ENCODE data around the gene MAOB.

- TF ChIP-seq GATA3 (IDR thresholded peaks at IDR 0.05; ENCODE audit: low read depth, low read length) (no peak), GATA2 (IDR thresholded peaks at IDR 0.05; ENCODE audit: low read depth, low read length) (no peak)
Observed at GRCh38 chrX:43878906-43879526, 3.2 kb downstream of the MAOB start.
